Smooth muscle cell (in vitro differentiated cells): ENCODE results near the gene ALPI. TPM values are rescaled to one million over a fixed set of nuclear protein-coding genes. Genes with fewer than 3 reads are reported as not detected.

ENCODE experiments used
- DNase-seq: peaks from one replicate; lab custom pipeline; 2025; ENCODE audit not compliant: unreplicated experiment; lab: John Stamatoyannopoulos, UW
- H2AFZ ChIP-seq: fragments of 200-600 bp; sonication (generic); 2 replicates; pipeline ENCODE4 v1.6.0; 2016; ENCODE audit warnings: antibody characterized with exemption, low read depth, mild to moderate bottlenecking
- H3F3A ChIP-seq: fragments of 200-600 bp; sonication (generic); 2 replicates; pipeline ENCODE4 v1.6.0; 2017; ENCODE audit warnings: antibody characterized with exemption, low read depth
- H3K27ac ChIP-seq: fragments of 200-600 bp; sonication (generic); 2 replicates; pipeline ENCODE4 v1.5.1; 2016; ENCODE audit warnings: low read depth, mild to moderate bottlenecking
- H3K27me3 ChIP-seq: fragments of 200-600 bp; sonication (generic); 2 replicates; pipeline ENCODE4 v1.6.1; 2016; ENCODE audit warnings: low read depth, mild to moderate bottlenecking
- H3K36me3 ChIP-seq: fragments of 200-600 bp; sonication (generic); 2 replicates; pipeline ENCODE4 v1.5.1; 2016; ENCODE audit warnings: low read depth
- H3K4me1 ChIP-seq: fragments of 200-600 bp; sonication (generic); 2 replicates; pipeline ENCODE4 v1.5.1; 2016; ENCODE audit warnings: low read depth
- H3K4me2 ChIP-seq: fragments of 200-600 bp; sonication (generic); 2 replicates; pipeline ENCODE4 v1.6.0; 2016; ENCODE audit warnings: mild to moderate bottlenecking
- H3K4me3 ChIP-seq: fragments of 200-600 bp; sonication (generic); 2 replicates; pipeline ENCODE4 v1.5.1; 2016; ENCODE audit warnings: mild to moderate bottlenecking
- H3K79me2 ChIP-seq: fragments of 200-600 bp; sonication (generic); 2 replicates; pipeline ENCODE4 v1.6.0; 2016; ENCODE audit warnings: low read depth, mild to moderate bottlenecking
- H3K9ac ChIP-seq: fragments of 200-600 bp; sonication (generic); 2 replicates; pipeline ENCODE4 v1.6.0; 2016; ENCODE audit warnings: low read depth
- H3K9me3 ChIP-seq: fragments of 200-600 bp; sonication (generic); replicated peaks from 2 replicates; pipeline ENCODE4 v1.5.1; 2016; ENCODE audit warnings: low read depth
- H4K20me1 ChIP-seq: fragments of 200-600 bp; sonication (generic); 2 replicates; pipeline ENCODE4 v1.6.0; 2016; ENCODE audit warnings: low read depth
- CTCF ChIP-seq: fragments of 200-600 bp; sonication (generic); IDR thresholded peaks from 2 replicates; pipeline ENCODE4 v1.5.1; 2017; ENCODE audit warnings: borderline replicate concordance, mild to moderate bottlenecking, antibody characterized with exemption; ENCODE audit not compliant: insufficient read depth, poor library complexity, severe bottlenecking
- WGBS: methylation state at CpG from one replicate; pipeline ENCODE4 v1.1.7; 2016; ENCODE audit warnings: low lambda C conversion rate; 5-methylcytosine and 5-hydroxymethylcytosine counted together
- polyA plus RNA-seq: library from polyadenylated mRNA; unstranded; fragments of >200 nt; fragmentation: Nextera tagmentation; extraction: Ambion mirVana; gene quantifications from 2 replicates; pipeline ENCODE4 v1.2.1, GENCODE V29; 2016
- total RNA-seq: library from RNA; depleted of rRNA; stranded (reverse); fragments of >200 nt; gene quantifications from 2 replicates; pipeline ENCODE4 v1.2.3, GENCODE V29; 2014

The ALPI gene
- total and polyA plus RNA-seq, 2 experiments from 2014 or later = not detected

GRCh38 chr2:232417489-232417888 lies 38.5 kb upstream of the ALPI start:
- 76% methylated on average over 5 of the region's 5 CpGs for whole genome bisulfite sequencing
- peaks cover 70% of the 10 kb centered on the region for H3K27me3 ChIP-seq

DNA sequence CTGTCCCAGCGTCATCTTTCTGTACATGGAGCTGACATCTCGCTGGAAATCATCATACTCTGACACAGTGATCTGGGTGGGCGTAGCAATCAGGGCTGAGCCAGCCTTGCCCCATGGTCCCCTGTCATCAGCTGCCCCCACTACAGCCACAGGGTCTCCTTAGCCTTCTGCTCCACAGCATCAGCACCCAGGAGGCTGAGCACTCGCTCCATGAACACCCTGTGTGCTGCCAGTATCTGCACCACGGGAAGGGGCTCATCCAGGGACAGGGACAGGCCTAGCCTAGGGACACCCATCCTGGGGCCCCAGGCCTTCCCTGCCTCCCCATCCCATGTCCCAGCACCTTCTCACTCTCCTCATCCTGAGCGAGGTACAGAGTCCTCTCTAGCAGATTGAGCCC lies 37.9 kb upstream of the ALPI start:
- WGBS = 73% methylated on average over 6 of the region's 6 CpGs
- Histone ChIP-seq H3K36me3 (no peaks in the 10 kb centered on the region), H3K4me1 (peaks cover 13% of the 10 kb centered on the region), H3K27ac (no peak overlapping the region), H3F3A (no peaks in the 10 kb centered on the region), H3K4me2 (no peak overlapping the region), H3K9ac (no peak overlapping the region), H3K4me3 (no peak overlapping the region), H4K20me1 (no peaks in the 10 kb centered on the region), H3K27me3 (peaks cover 69% of the 10 kb centered on the region), H2AFZ (no peak overlapping the region), H3K79me2 (no peaks in the 10 kb centered on the region), H3K9me3 (no peaks in the 10 kb centered on the region)
- no peak for TF ChIP-seq CTCF
- no peak for DNase-seq

More at GRCh38 chr2:232417489-232417888, 38.5 kb upstream of the ALPI start:
- Histone ChIP-seq H3K4me3 (no peak overlapping the region), H4K20me1 (no peaks in the 10 kb centered on the region), H3K4me1 (peaks cover 13% of the 10 kb centered on the region), H3K9me3 (no peaks in the 10 kb centered on the region), H3F3A (no peaks in the 10 kb centered on the region), H3K4me2 (no peak overlapping the region), H3K79me2 (no peaks in the 10 kb centered on the region), H3K27ac (no peak overlapping the region), H3K9ac (no peak overlapping the region), H3K36me3 (no peaks in the 10 kb centered on the region), H2AFZ (no peak overlapping the region)
- no peak for DNase-seq
- TF ChIP-seq CTCF = no peak

DNA sequence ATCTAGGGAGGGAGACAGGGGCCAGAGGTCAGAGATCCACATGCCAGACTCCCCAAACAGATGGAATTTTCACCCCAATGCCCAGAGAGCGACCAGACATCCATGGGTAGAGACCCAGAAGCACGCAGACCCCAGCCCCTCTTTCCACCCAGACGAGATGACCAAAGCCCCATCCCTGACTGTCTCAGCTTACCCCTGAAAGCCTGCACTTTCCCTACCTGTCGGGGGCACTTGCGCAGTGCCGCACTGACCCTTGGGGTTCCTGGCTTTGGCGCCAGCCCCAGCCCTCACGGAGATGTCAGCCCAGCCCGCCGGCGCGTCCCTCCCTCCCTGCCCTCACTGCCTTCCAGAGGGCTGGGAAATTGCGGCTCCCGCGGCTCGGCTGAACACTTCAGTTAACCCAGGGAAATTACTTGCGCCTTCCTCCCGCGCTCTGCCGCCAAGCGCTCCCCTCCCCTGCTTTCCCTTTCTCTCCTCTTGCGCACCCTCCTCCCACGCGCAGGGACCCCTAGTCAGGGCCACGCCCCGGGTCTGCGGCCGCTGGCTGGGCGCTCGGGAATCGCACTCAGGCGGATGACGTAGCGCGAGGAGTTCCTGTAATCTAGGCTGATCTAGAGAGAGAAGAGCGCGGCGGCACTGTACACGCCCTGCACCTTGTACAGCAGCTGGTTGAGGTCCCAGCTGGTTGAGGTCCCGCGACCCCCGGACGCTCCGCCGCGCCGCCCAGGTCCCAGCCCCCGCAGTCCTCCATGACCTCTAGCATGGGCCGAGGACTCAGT lies 37.3 kb upstream of the ALPI start:
- peaks cover 13% of the 10 kb centered on the region for H3K4me1 ChIP-seq
- no peaks in the 10 kb centered on the region for H4K20me1 ChIP-seq
- TF ChIP-seq CTCF = no peak
- no peak for DNase-seq
- peaks cover 67% of the 10 kb centered on the region for H3K27me3 ChIP-seq
- H3K4me3 ChIP-seq = peak overlapping the region; percentile 48
- H3K79me2 ChIP-seq = no peaks in the 10 kb centered on the region
- H3K4me2 ChIP-seq = peak overlapping the region; percentile 90
- no peak overlapping the region for H3K27ac ChIP-seq
- H3F3A ChIP-seq = no peaks in the 10 kb centered on the region
- H2AFZ ChIP-seq = peak overlapping the region; percentile 58
- H3K9ac ChIP-seq = no peak overlapping the region
- no peaks in the 10 kb centered on the region for H3K36me3 ChIP-seq
- H3K9me3 ChIP-seq = no peaks in the 10 kb centered on the region
- 8% methylated on average over 40 of the region's 49 CpGs for WGBS
